DND-41 (cell line): ENCODE measurements around the gene EDC3.

Experiments used
- ATAC-seq: fragments of 200-7000 bp; cut with Tn5 transposase; 3 replicates; pipeline ENCODE4 v1.9.1; 2021; ENCODE audit warnings: low read depth; ENCODE audit not compliant: insufficient read depth
- DNase-seq: peaks from one replicate; pipeline ENCODE4 v3.0.0-alpha.2; 2020
- H2AFZ ChIP-seq: 2 replicates; pipeline ENCODE4 v1.6.0; 2012; ENCODE audit warnings: low read depth, low read length
- H3K27ac ChIP-seq: 2 replicates; pipeline ENCODE4 v1.5.1; 2012; ENCODE audit warnings: low read length, inconsistent platforms
- H3K27me3 ChIP-seq: fragments of 200-600 bp; sonication (generic); 2 replicates; pipeline ENCODE4 v1.6.0; 2012; ENCODE audit warnings: low read length, mild to moderate bottlenecking, inconsistent platforms; ENCODE audit not compliant: insufficient read depth, poor library complexity
- H3K36me3 ChIP-seq: 2 replicates; pipeline ENCODE4 v1.5.1; 2012; ENCODE audit warnings: low read length, inconsistent platforms; ENCODE audit not compliant: insufficient read depth
- H3K4me1 ChIP-seq: 2 replicates; pipeline ENCODE4 v1.5.1; 2012; ENCODE audit warnings: mild to moderate bottlenecking, low read length; ENCODE audit not compliant: insufficient read depth
- H3K4me2 ChIP-seq: 2 replicates; pipeline ENCODE4 v1.6.0; 2012; ENCODE audit warnings: mild to moderate bottlenecking, moderate library complexity, low read length, inconsistent platforms; ENCODE audit not compliant: insufficient read depth
- H3K4me3 ChIP-seq, 2 experiments: fragments of 200-600 bp in 1 of 2; shearing (Covaris generic) in 1 of 2; 2 replicates each; pipeline ENCODE4 v1.5.1; 2012 to 2016; ENCODE audit warnings: inconsistent platforms in 2 of 2, low read length in 2 of 2, mild to moderate bottlenecking in 2 of 2, low read depth in 1 of 2, moderate library complexity in 1 of 2
- H3K79me2 ChIP-seq: 2 replicates; pipeline ENCODE4 v1.6.0; 2012; ENCODE audit warnings: low read length, inconsistent platforms; ENCODE audit not compliant: insufficient read depth
- H3K9ac ChIP-seq: 2 replicates; pipeline ENCODE4 v1.6.0; 2012; ENCODE audit warnings: low read depth, mild to moderate bottlenecking, inconsistent platforms, low read length, moderate library complexity
- H3K9me3 ChIP-seq: 2 replicates; pipeline ENCODE4 v1.5.1; 2012; ENCODE audit warnings: low read length, moderate library complexity, mild to moderate bottlenecking, inconsistent platforms; ENCODE audit not compliant: insufficient read depth, severe bottlenecking
- H4K20me1 ChIP-seq: 2 replicates; pipeline ENCODE4 v1.6.0; 2012; ENCODE audit warnings: low read length; ENCODE audit not compliant: insufficient read depth
- CTCF ChIP-seq: IDR thresholded peaks from 2 replicates; pipeline ENCODE4 v1.5.1; 2012; ENCODE audit warnings: borderline replicate concordance, low read length, moderate library complexity, mild to moderate bottlenecking; ENCODE audit not compliant: poor library complexity, severe bottlenecking; ENCODE audit errors: extremely low read depth
- EZH2 ChIP-seq: IDR thresholded peaks from 3 replicates; pipeline ENCODE4 v1.6.1; 2012; ENCODE audit warnings: borderline replicate concordance, low read depth, mild to moderate bottlenecking, moderate library complexity, low read length, inconsistent platforms; ENCODE audit not compliant: severe bottlenecking

Gene EDC3

GRCh38 chr15:74710319-74711094, 14.7 kb upstream of the EDC3 start:
- Histone ChIP-seq H3K4me1 (no peaks in the 10 kb centered on the region), H2AFZ (no peak overlapping the region), H3K27me3 (no peaks in the 10 kb centered on the region), H3K9ac (no peak overlapping the region), H4K20me1 (no peaks in the 10 kb centered on the region), H3K9me3 (no peaks in the 10 kb centered on the region), H3K4me2 (no peak overlapping the region), H3K79me2 (no peaks in the 10 kb centered on the region), H3K4me3 (no peak overlapping the region), H3K27ac (no peak overlapping the region), H3K36me3 (no peaks in the 10 kb centered on the region)
- no peak for TF ChIP-seq EZH2
- no peak for TF ChIP-seq CTCF
- no peak for ATAC-seq
- no peak for DNase-seq

- Histone ChIP-seq H3K9ac (no peak overlapping the region), H3K4me3 (no peak overlapping the region), H3K36me3 (no peaks in the 10 kb centered on the region), H3K4me2 (no peak overlapping the region), H3K9me3 (no peaks in the 10 kb centered on the region), H3K27me3 (no peaks in the 10 kb centered on the region), H2AFZ (no peak overlapping the region), H3K27ac (no peak overlapping the region), H3K79me2 (no peaks in the 10 kb centered on the region), H3K4me1 (no peaks in the 10 kb centered on the region), H4K20me1 (no peaks in the 10 kb centered on the region)
- no peak for DNase-seq
- TF ChIP-seq EZH2 (no peak), CTCF (no peak)
- ATAC-seq: no peak
Observed at GRCh38 chr15:74709892-74710291, 14.1 kb upstream of the EDC3 start.

- Histone ChIP-seq H3K27ac (no peak overlapping the region), H3K36me3 (no peaks in the 10 kb centered on the region), H3K4me2 (no peak overlapping the region), H3K9me3 (no peaks in the 10 kb centered on the region), H3K79me2 (no peaks in the 10 kb centered on the region), H3K27me3 (no peaks in the 10 kb centered on the region), H3K9ac (no peak overlapping the region), H3K4me3 (no peak overlapping the region), H3K4me1 (no peaks in the 10 kb centered on the region), H4K20me1 (no peaks in the 10 kb centered on the region), H2AFZ (no peak overlapping the region)
- ATAC-seq: no peak
- no peak for TF ChIP-seq EZH2
- no peak for TF ChIP-seq CTCF
- no peak for DNase-seq
Observed at GRCh38 chr15:74709011-74709410, 13.2 kb upstream of the EDC3 start.
